MM.1S (cell line): ENCODE results near the gene EHBP1L1.

Experiments
- DNase-seq: peaks from one replicate; pipeline ENCODE4 v3.0.0-alpha.2; 2015
- H2AFZ ChIP-seq: fragments of 300-600 bp; sonication (generic); 2 replicates; pipeline ENCODE4 v1.6.0; 2016; ENCODE audit warnings: antibody characterized with exemption, low read length
- H3F3A ChIP-seq: fragments of 300-600 bp; sonication (generic); 2 replicates; pipeline ENCODE4 v1.6.1; 2016; ENCODE audit warnings: mild to moderate bottlenecking, antibody characterized with exemption, low read length, moderate library complexity, mixed read lengths; ENCODE audit not compliant: insufficient read depth
- H3K27ac ChIP-seq: fragments of 300-600 bp; sonication (generic); 2 replicates; pipeline ENCODE4 v1.5.1; 2016; ENCODE audit warnings: mild to moderate bottlenecking, low read length
- H3K27me3 ChIP-seq: fragments of 300-600 bp; sonication (generic); replicated peaks from 2 replicates; pipeline ENCODE4 v1.6.0; 2016; ENCODE audit warnings: low read length; ENCODE audit not compliant: insufficient read depth
- H3K36me3 ChIP-seq: fragments of 300-600 bp; sonication (generic); replicated peaks from 2 replicates; pipeline ENCODE4 v1.6.1; 2016; ENCODE audit warnings: mild to moderate bottlenecking, low read length, mixed read lengths; ENCODE audit not compliant: insufficient read depth
- H3K4me1 ChIP-seq: fragments of 300-600 bp; sonication (generic); 2 replicates; pipeline ENCODE4 v1.6.1; 2016; ENCODE audit warnings: low read length, mixed read lengths
- H3K4me2 ChIP-seq: fragments of 300-600 bp; sonication (generic); 2 replicates; pipeline ENCODE4 v1.6.0; 2016; ENCODE audit warnings: low read depth, low read length
- H3K4me3 ChIP-seq: fragments of 300-600 bp; sonication (generic); 2 replicates; pipeline ENCODE4 v1.5.1; 2016; ENCODE audit warnings: low read length, mixed read lengths
- H3K79me2 ChIP-seq: fragments of 300-600 bp; sonication (generic); 2 replicates; pipeline ENCODE4 v1.6.1; 2016; ENCODE audit warnings: mixed run types, low read length, mixed read lengths
- H3K9ac ChIP-seq: fragments of 300-600 bp; sonication (generic); 2 replicates; pipeline ENCODE4 v1.6.1; 2016; ENCODE audit warnings: low read length, mixed read lengths
- H3K9me2 ChIP-seq: fragments of 300-600 bp; sonication (generic); replicated peaks from 2 replicates; pipeline ENCODE4 v1.6.1; 2016; ENCODE audit warnings: mild to moderate bottlenecking, low read length, mixed read lengths; ENCODE audit not compliant: insufficient read depth
- H3K9me3 ChIP-seq: fragments of 300-600 bp; sonication (generic); replicated peaks from 2 replicates; pipeline ENCODE4 v1.6.1; 2016; ENCODE audit warnings: mild to moderate bottlenecking, low read length, mixed read lengths; ENCODE audit not compliant: insufficient read depth
- H4K20me1 ChIP-seq: fragments of 300-600 bp; sonication (generic); 2 replicates; pipeline ENCODE4 v1.6.1; 2016; ENCODE audit warnings: mild to moderate bottlenecking, low read length, moderate library complexity, mixed read lengths; ENCODE audit not compliant: insufficient read depth
- EZH2 ChIP-seq: fragments of 300-600 bp; sonication (generic); optimal IDR thresholded peaks from 2 replicates; pipeline ENCODE3; 2017; ENCODE audit warnings: low read depth, mild to moderate bottlenecking, antibody characterized with exemption, low read length, mixed read lengths
- EZH2phosphoT487 ChIP-seq: fragments of 300-600 bp; sonication (generic); IDR thresholded peaks from 2 replicates; pipeline ENCODE4 v1.6.1; 2018; ENCODE audit warnings: antibody characterized with exemption, low read length
- TF ChIP-seq, protein P1 (sequence below): fragments of 300-600 bp; sonication (generic); IDR thresholded peaks from 2 replicates; pipeline ENCODE4 v1.5.1; 2016; ENCODE audit warnings: antibody characterized with exemption, low read length, mixed read lengths

The EHBP1L1 gene

DNA sequence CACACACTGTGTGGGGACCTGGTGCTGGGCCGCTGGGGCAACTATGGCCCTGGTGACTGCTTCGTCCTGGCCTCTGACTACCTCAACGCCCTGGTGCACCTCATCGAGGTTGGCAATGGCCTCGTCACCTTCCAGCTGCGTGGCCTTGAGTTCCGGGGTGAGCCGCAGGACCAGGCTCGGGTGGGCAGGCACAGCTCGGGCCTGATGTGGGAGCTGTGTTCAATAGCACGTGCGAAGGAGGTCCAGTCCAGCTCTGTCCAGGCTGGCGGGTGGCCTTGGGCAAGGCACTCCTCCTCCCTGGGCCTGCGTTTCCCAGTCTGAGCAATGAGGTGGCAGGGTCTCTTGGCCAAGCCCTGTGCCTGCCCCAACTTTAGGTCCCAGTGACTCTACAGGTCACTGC lies 53.7 kb downstream of the EHBP1L1 start:
- 0 out of 2 replicates have a peak, but pooled peaks cover 9% of the 10 kb centered on the region for H3K36me3 ChIP-seq
- no peaks in the 10 kb centered on the region for H3K27me3 ChIP-seq
- no peak for TF ChIP-seq EZH2
- no peak for TF ChIP-seq EZH2phosphoT487
- TF ChIP-seq, protein P1, sequence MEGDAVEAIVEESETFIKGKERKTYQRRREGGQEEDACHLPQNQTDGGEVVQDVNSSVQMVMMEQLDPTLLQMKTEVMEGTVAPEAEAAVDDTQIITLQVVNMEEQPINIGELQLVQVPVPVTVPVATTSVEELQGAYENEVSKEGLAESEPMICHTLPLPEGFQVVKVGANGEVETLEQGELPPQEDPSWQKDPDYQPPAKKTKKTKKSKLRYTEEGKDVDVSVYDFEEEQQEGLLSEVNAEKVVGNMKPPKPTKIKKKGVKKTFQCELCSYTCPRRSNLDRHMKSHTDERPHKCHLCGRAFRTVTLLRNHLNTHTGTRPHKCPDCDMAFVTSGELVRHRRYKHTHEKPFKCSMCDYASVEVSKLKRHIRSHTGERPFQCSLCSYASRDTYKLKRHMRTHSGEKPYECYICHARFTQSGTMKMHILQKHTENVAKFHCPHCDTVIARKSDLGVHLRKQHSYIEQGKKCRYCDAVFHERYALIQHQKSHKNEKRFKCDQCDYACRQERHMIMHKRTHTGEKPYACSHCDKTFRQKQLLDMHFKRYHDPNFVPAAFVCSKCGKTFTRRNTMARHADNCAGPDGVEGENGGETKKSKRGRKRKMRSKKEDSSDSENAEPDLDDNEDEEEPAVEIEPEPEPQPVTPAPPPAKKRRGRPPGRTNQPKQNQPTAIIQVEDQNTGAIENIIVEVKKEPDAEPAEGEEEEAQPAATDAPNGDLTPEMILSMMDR, result no peak
- H3K9me2 ChIP-seq, result no peaks in the 10 kb centered on the region
- H3K9ac ChIP-seq, result no peak overlapping the region
- H3F3A ChIP-seq, result no peaks in the 10 kb centered on the region
- H3K4me3 ChIP-seq, result no peak overlapping the region
- H4K20me1 ChIP-seq, result no peaks in the 10 kb centered on the region; the same call in 1 of the 2 replicates
- H3K4me2 ChIP-seq, result no peak overlapping the region
- H3K79me2 ChIP-seq, result 0 out of 2 replicates have a peak, but pooled peaks cover 5% of the 10 kb centered on the region
- no peaks in the 10 kb centered on the region for H3K4me1 ChIP-seq
- no peaks in the 10 kb centered on the region for H3K9me3 ChIP-seq
- H3K27ac ChIP-seq, result no peak overlapping the region
- DNase-seq, result no peak
- H2AFZ ChIP-seq, result no peak overlapping the region

DNA sequence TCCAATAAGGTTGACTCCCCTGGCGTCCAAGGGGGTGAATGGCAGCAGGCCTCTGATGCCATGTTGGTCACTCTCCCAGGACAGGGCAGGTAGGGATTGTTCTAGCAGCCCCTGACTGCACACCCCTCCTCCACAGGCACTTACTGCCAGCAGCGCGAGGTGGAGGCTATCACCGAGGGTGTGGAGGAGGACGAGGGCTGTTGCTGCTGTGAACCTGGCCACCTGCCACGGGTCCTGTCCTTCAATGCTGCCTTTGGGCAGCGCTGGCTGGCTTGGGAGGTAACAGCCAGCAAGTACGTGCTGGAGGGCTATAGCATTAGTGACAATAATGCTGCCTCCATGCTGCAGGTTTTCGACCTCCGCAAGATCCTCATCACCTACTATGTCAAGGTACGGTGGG lies 54.4 kb downstream of the EHBP1L1 start:
- Histone ChIP-seq H3K79me2 (0 out of 2 replicates have a peak, but pooled peaks cover 5% of the 10 kb centered on the region), H3K4me1 (no peaks in the 10 kb centered on the region), H3K27ac (no peak overlapping the region), H3K27me3 (no peaks in the 10 kb centered on the region), H3K4me3 (no peak overlapping the region), H3F3A (no peaks in the 10 kb centered on the region), H4K20me1 (no peaks in the 10 kb centered on the region; the same call in 1 of the 2 replicates), H3K4me2 (no peak overlapping the region), H3K9ac (no peak overlapping the region), H3K36me3 (0 out of 2 replicates have a peak, but pooled peaks cover 9% of the 10 kb centered on the region), H3K9me3 (no peaks in the 10 kb centered on the region), H2AFZ (no peak overlapping the region), H3K9me2 (no peaks in the 10 kb centered on the region)
- no peak for DNase-seq
- TF ChIP-seq, protein P1, result no peak
- TF ChIP-seq EZH2 (no peak), EZH2phosphoT487 (no peak)

DNA sequence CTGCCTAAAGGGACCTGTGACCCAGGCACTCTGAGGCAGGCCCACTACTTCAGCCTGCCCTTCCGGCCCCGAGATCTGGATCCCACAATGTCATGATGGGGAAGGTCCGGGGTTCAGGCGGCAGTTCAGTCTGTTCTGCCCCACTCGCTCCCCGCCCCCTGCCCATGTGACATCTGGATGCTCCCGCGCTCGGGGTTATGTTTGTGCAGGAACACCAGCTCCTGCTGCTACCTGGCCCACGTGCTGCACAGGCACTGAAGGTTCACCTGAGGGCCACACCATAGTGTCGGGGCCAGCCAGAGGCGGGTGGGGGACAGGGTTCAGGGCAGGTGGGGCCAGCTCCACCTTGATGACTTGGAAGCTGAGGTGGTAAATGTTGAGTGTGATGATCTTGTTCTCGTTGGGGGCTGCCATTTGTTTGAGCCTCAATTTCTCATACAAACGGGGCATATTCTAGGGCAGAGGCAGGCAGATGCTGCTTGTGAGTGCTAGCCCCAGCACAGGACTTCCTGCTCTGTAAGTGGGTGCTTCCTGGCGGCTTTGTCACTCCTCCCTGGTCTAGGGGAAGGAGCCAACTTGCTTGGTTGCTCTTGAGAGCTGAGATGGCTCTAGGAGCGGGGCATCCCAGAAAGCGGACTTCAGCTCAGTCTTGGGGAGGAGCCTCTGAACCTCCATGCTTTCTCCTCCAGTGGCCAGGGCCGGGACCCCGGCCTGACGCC lies 57.7 kb downstream of the EHBP1L1 start:
- DNase-seq, result no peak
- Histone ChIP-seq H3K27ac (no peak overlapping the region), H3K9me2 (no peaks in the 10 kb centered on the region), H3K27me3 (no peaks in the 10 kb centered on the region), H3K4me2 (no peak overlapping the region), H3K4me1 (peaks cover 8% of the 10 kb centered on the region), H3K9me3 (no peaks in the 10 kb centered on the region), H4K20me1 (no peaks in the 10 kb centered on the region), H3K36me3 (0 out of 2 replicates have a peak, but pooled peaks cover 6% of the 10 kb centered on the region), H3F3A (peaks cover 13% of the 10 kb centered on the region), H3K9ac (no peak overlapping the region), H3K4me3 (no peak overlapping the region), H3K79me2 (peaks cover 5% of the 10 kb centered on the region; the same call in 1 of the 2 replicates), H2AFZ (no peak overlapping the region)
- TF ChIP-seq, protein P1, result no peak
